ENCODE measurements around the gene MGAT4A.
A peak's percentile ranks its signal among the peaks of the same experiment; 100 is the strongest.
"Not testable (repeated sequence)": the region's sequence is repeated elsewhere in the genome, so short reads cannot be mapped to it uniquely, and the experiment has no call there.

The MGAT4A gene

GRCh38 chr2:98729652-98730051, 1.3 kb downstream of the MGAT4A start:
- DNase-seq = no peak
- Histone ChIP-seq H3K4me2 (ENCODE audit: low read depth, low read length) (peak overlapping the region; percentile 97), H3K4me3 (ENCODE audit: low read length) (no peak overlapping the region), H3K36me3 (replicated peaks; ENCODE audit: insufficient read depth, low read length) (no peaks in the 10 kb centered on the region), H3K79me2 (ENCODE audit: low read length) (no peaks in the 10 kb centered on the region), H3K9me3 (replicated peaks; ENCODE audit: insufficient read depth, low read length) (no peaks in the 10 kb centered on the region), H4K20me1 (ENCODE audit: insufficient read depth, low read length) (no peaks in the 10 kb centered on the region), H2AFZ (ENCODE audit: low read length) (no peak overlapping the region), H3K9me2 (replicated peaks; ENCODE audit: insufficient read depth, low read length) (no peaks in the 10 kb centered on the region), H3F3A (ENCODE audit: insufficient read depth, low read length) (no peaks in the 10 kb centered on the region), H3K9ac (ENCODE audit: low read length) (no peak overlapping the region), H3K4me1 (ENCODE audit: low read length) (peaks cover 7% of the 10 kb centered on the region; the same call in 1 of the 2 replicates), H3K27me3 (replicated peaks; ENCODE audit: insufficient read depth, low read length) (no peaks in the 10 kb centered on the region), H3K27ac (ENCODE audit: low read length) (no peak overlapping the region)
- TF ChIP-seq EZH2 (optimal IDR thresholded peaks at IDR 0.05; ENCODE audit: low read depth, low read length) (no peak), EZH2phosphoT487 (IDR thresholded peaks at IDR 0.05; ENCODE audit: low read length) (no peak), CTCF (IDR thresholded peaks at IDR 0.05; ENCODE audit: low read length) (no peak)

GRCh38 chr2:98728088-98728718, 2.7 kb downstream of the MGAT4A start:
- H3K36me3 ChIP-seq (replicated peaks; ENCODE audit: insufficient read depth, low read length); H3F3A ChIP-seq (ENCODE audit: insufficient read depth, low read length); H3K27me3 ChIP-seq (replicated peaks; ENCODE audit: insufficient read depth, low read length); H2AFZ ChIP-seq (ENCODE audit: low read length); H3K9me2 ChIP-seq (replicated peaks; ENCODE audit: insufficient read depth, low read length); H3K79me2 ChIP-seq (ENCODE audit: low read length); H3K9me3 ChIP-seq (replicated peaks; ENCODE audit: insufficient read depth, low read length); H3K27ac ChIP-seq (ENCODE audit: low read length); DNase-seq; H4K20me1 ChIP-seq (ENCODE audit: insufficient read depth, low read length); H3K9ac ChIP-seq (ENCODE audit: low read length); H3K4me1 ChIP-seq (ENCODE audit: low read length); H3K4me2 ChIP-seq (ENCODE audit: low read depth, low read length); H3K4me3 ChIP-seq (ENCODE audit: low read length): not testable (repeated sequence)

GRCh38 chr2:98727369-98728087, 3.4 kb downstream of the MGAT4A start:
- DNase-seq = no peak
- Histone ChIP-seq H3K9ac (ENCODE audit: low read length) (no peak overlapping the region), H3K27ac (ENCODE audit: low read length) (no peak overlapping the region), H4K20me1 (ENCODE audit: insufficient read depth, low read length) (no peaks in the 10 kb centered on the region), H3K79me2 (ENCODE audit: low read length) (no peaks in the 10 kb centered on the region), H3K4me1 (ENCODE audit: low read length) (peaks cover 7% of the 10 kb centered on the region; the same call in 1 of the 2 replicates), H3K27me3 (replicated peaks; ENCODE audit: insufficient read depth, low read length) (no peaks in the 10 kb centered on the region), H3K36me3 (replicated peaks; ENCODE audit: insufficient read depth, low read length) (no peaks in the 10 kb centered on the region), H3K9me3 (replicated peaks; ENCODE audit: insufficient read depth, low read length) (no peaks in the 10 kb centered on the region), H3F3A (ENCODE audit: insufficient read depth, low read length) (no peaks in the 10 kb centered on the region), H3K9me2 (replicated peaks; ENCODE audit: insufficient read depth, low read length) (no peaks in the 10 kb centered on the region), H2AFZ (ENCODE audit: low read length) (no peak overlapping the region), H3K4me3 (ENCODE audit: low read length) (no peak overlapping the region), H3K4me2 (ENCODE audit: low read depth, low read length) (no peak overlapping the region)
- no peak for TF ChIP-seq EZH2phosphoT487 (IDR thresholded peaks at IDR 0.05; ENCODE audit: low read length)
- no peak for TF ChIP-seq EZH2 (optimal IDR thresholded peaks at IDR 0.05; ENCODE audit: low read depth, low read length)
- no peak for TF ChIP-seq CTCF (IDR thresholded peaks at IDR 0.05; ENCODE audit: low read length)

Measured in MM.1S (cell line).